ENCODE measurements around the gene ZBTB2.

- TF ChIP-seq CTCF (conservative IDR thresholded peaks at IDR 0.05; ENCODE audit: low read depth, low read length) = no peak
- TF ChIP-seq EZH2phosphoT487 (IDR thresholded peaks at IDR 0.05; ENCODE audit: borderline replicate concordance, low read length) = no peak
- no peak for TF ChIP-seq EZH2 (IDR thresholded peaks at IDR 0.05; ENCODE audit: low read length, unreplicated experiment)
Observed at GRCh38 chr6:151357758-151358436, 33.5 kb downstream of the ZBTB2 start.
